Thyroid gland (tissue), 4 donors: ENCODE data around the gene THRB. TPM values are rescaled to one million over a fixed set of nuclear protein-coding genes. Genes with fewer than 3 reads are reported as not detected.

Experiments used
- DNase-seq, 2 donors: peaks; one replicate each; pipeline ENCODE4 v3.0.0-alpha.2; 2019
- H3K27ac ChIP-seq, 3 donors: fragments of 200-600 bp; sonication (generic); 1 replicate in 2 of 3; 2 replicates in 1 of 3; pipeline ENCODE4 v1.5.1; 2016 to 2019; ENCODE audit warnings: mild to moderate bottlenecking in 1 of 3, moderate library complexity in 1 of 3
- H3K27me3 ChIP-seq: fragments of 200-600 bp; sonication (generic); one replicate; pipeline ENCODE4 v1.5.1; 2019
- H3K36me3 ChIP-seq, 2 donors: fragments of 200-600 bp; sonication (generic); one replicate each; pipeline ENCODE4 v1.5.1; 2016 to 2019
- H3K4me1 ChIP-seq, 2 donors: fragments of 200-600 bp; sonication (generic); one replicate each; pipeline ENCODE4 v1.5.1; 2017 to 2019
- H3K4me3 ChIP-seq, 3 donors: fragments of 200-600 bp; sonication (generic); replicated peaks in 1 of 3; 1 replicate in 2 of 3; 2 replicates in 1 of 3; pipeline ENCODE4 v1.5.1; 2016; ENCODE audit warnings: mild to moderate bottlenecking in 1 of 3
- H3K9me3 ChIP-seq: fragments of 200-600 bp; sonication (generic); one replicate; pipeline ENCODE4 v1.5.1; 2017
- POLR2A ChIP-seq, 2 donors: fragments of 450-650 bp; IDR thresholded peaks; one replicate each; pipeline ENCODE4 v1.6.1; 2017; ENCODE audit warnings: antibody characterized with exemption in 2 of 2, mild to moderate bottlenecking in 2 of 2, moderate library complexity in 1 of 2
- WGBS, 2 donors: methylation state at CpG; one replicate each; pipeline ENCODE4 v1.1.5; 2017; 5-methylcytosine and 5-hydroxymethylcytosine counted together
- intact Hi-C: fragments of 100-400 bp; cut with DNase I; formaldehyde crosslinking; loops from one replicate; pipeline ENCODE4 v1.15.1; 2023
- total RNA-seq, 4 donors: library from RNA; depleted of rRNA; stranded (reverse); fragments of >200 nt; gene quantifications; one replicate each; pipeline ENCODE4 v1.2.3, GENCODE V29; 2016
- TF ChIP-seq, protein P1 (sequence below), 6 experiments: fragments of 200-600 bp in 3 of 6; fragments of 450-650 bp in 3 of 6; sonication (generic) in 3 of 6; IDR thresholded peaks; one replicate each; pipeline ENCODE4 v1.5.1; 2016 to 2019; ENCODE audit warnings: antibody characterized with exemption in 6 of 6, mild to moderate bottlenecking in 2 of 6, inconsistent platforms in 1 of 6, moderate library complexity in 1 of 6

Gene THRB
- total RNA-seq, 4 donors from 2014 or later: 11.1 to 33.2 (median 13.4) TPM

DNA sequence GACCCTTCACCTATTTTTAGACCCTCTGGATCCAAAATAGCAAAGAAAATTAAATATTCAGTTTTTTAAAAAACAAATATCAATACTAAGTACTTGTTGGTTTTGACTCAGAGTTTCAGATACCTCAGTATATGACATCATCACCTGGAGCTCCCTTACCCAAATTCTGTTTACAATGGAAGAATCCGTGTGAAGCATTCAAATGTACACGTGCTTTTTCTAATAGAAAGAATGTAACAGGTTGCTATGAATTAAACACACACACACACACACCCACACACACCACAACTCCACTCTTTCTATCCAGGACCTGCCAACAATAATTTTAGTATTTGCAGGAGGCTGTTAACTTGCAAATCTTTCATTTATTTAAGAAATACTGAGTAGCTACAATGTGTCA lies 221.8 kb downstream of the THRB start:
- no peaks in the 10 kb centered on the region for H3K36me3 ChIP-seq
- no peaks in the 10 kb centered on the region for H3K27me3 ChIP-seq
- H3K4me3 ChIP-seq: no peak overlapping the region
- 77 to 82% methylated on average over 2 of the region's 2 CpGs for WGBS, 2 donors
- intact Hi-C loops: no loop called here
- no peaks in the 10 kb centered on the region for H3K9me3 ChIP-seq
- H3K4me1 ChIP-seq: no peaks in the 10 kb centered on the region
- TF ChIP-seq, protein P1, sequence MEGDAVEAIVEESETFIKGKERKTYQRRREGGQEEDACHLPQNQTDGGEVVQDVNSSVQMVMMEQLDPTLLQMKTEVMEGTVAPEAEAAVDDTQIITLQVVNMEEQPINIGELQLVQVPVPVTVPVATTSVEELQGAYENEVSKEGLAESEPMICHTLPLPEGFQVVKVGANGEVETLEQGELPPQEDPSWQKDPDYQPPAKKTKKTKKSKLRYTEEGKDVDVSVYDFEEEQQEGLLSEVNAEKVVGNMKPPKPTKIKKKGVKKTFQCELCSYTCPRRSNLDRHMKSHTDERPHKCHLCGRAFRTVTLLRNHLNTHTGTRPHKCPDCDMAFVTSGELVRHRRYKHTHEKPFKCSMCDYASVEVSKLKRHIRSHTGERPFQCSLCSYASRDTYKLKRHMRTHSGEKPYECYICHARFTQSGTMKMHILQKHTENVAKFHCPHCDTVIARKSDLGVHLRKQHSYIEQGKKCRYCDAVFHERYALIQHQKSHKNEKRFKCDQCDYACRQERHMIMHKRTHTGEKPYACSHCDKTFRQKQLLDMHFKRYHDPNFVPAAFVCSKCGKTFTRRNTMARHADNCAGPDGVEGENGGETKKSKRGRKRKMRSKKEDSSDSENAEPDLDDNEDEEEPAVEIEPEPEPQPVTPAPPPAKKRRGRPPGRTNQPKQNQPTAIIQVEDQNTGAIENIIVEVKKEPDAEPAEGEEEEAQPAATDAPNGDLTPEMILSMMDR (IDR thresholded peaks at IDR 0.05): no peak
- TF ChIP-seq POLR2A (IDR thresholded peaks at IDR 0.05): no peak
- no peak overlapping the region for H3K27ac ChIP-seq
- no peak for DNase-seq

DNA sequence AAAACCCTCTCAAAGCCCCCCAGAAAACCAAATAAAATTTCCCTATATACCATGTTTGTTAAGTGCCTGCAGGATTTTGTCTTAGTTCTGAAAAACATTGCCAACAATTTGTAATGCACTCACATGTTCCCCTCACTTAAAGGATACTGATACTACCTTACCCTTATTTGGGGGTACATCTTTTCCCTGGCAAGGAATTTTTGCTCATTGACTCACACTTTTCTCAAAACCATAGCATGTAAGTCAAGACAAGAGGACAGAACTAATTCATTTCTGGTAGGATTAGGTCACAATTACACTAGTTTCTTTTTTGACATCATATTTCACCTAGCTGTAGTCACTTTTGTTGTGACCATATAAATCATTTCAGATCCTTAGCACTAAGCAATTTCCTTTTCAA lies 222.2 kb downstream of the THRB start:
- TF ChIP-seq, protein P1 (IDR thresholded peaks at IDR 0.05): no peak
- TF ChIP-seq POLR2A (IDR thresholded peaks at IDR 0.05): no peak
- DNase-seq: no peak
- no peaks in the 10 kb centered on the region for H3K4me1 ChIP-seq
- H3K4me3 ChIP-seq: no peak overlapping the region
- H3K27ac ChIP-seq: no peak overlapping the region
- no peaks in the 10 kb centered on the region for H3K9me3 ChIP-seq
- H3K27me3 ChIP-seq: no peaks in the 10 kb centered on the region
- no peaks in the 10 kb centered on the region for H3K36me3 ChIP-seq
- intact Hi-C loops: no loop called here

DNA sequence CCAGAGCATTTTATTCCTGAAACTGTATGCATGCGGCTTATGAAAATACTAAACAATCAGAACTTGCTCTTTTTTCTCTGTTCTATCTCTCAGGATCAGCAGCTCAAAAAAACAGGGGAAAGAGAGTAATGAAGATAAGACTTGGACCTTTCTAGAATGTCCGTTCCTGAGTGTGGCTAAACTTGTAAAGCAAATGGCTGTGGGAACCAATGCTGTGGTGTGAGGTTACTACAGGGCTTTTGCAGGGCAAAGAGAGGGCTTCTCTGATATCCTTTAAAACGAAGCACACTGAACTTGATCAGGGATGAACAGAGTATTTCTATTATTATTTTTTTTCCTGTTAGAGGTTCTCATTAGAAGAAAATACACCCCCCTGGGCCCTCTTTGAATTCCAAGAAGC lies 223.4 kb downstream of the THRB start:
- no peak for TF ChIP-seq POLR2A (IDR thresholded peaks at IDR 0.05)
- TF ChIP-seq, protein P1 (IDR thresholded peaks at IDR 0.05): no peak
- H3K4me1 ChIP-seq: no peaks in the 10 kb centered on the region

DNA sequence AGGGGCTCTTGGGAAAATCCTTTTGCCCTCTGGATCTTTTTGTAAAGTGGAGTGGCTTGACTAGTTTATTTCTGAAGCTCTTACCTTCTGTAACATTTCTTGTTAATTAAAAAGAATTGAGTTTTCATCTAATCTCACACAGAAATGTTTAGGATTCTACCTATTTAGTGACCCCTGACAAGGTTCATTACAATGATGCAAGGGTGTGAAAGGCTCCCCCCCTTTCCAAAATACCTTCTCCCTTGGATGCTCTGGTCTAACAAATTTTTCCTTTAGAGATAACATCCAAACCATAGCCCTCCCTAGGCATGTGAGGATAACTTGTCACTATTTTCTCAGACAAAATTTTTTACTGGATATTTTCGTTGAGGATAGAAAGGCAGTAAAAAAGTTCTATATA lies 223.9 kb downstream of the THRB start:
- H3K4me1 ChIP-seq: no peaks in the 10 kb centered on the region
- no peak overlapping the region for H3K27ac ChIP-seq
- H3K27me3 ChIP-seq: no peaks in the 10 kb centered on the region
- no peak for TF ChIP-seq POLR2A (IDR thresholded peaks at IDR 0.05)
- TF ChIP-seq, protein P1 (IDR thresholded peaks at IDR 0.05): no peak
- H3K36me3 ChIP-seq: no peaks in the 10 kb centered on the region
- 87 to 91% methylated on average over 1 of the region's 1 CpG for WGBS, 2 donors
- intact Hi-C loops: no loop called here
- no peak for DNase-seq
- no peaks in the 10 kb centered on the region for H3K9me3 ChIP-seq
- H3K4me3 ChIP-seq: no peak overlapping the region

More for the DNA sequence above, 223.4 kb downstream of the THRB start:
- DNase-seq: no peak
- Histone ChIP-seq H3K36me3 (no peaks in the 10 kb centered on the region), H3K4me3 (no peak overlapping the region), H3K9me3 (no peaks in the 10 kb centered on the region), H3K27ac (no peak overlapping the region), H3K27me3 (no peaks in the 10 kb centered on the region)
- 85 to 86% methylated on average over 3 of the region's 3 CpGs for WGBS, 2 donors
- intact Hi-C loops: no loop called here

DNA sequence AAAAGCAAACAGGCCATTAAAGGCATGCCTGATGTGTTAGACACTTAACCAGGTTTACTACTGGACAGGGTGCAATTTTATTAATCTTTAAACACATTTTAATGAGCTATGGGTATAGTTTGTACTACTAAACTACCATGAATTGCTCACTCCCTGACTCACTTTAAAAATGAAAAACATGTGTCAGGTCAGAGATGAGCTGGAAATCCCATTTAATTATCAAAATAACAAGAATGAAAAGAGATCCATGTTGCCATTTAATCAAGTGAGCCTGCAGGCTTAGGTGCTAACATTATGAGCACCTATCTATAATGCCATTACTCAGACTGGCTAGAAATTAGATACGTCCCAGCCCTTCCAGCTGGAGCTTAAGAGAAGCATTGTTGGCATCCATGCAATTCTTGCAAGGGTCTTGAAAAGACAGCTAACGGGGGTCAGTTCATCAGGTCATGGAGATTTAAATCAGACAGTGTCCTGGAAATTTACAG lies 224.4 kb downstream of the THRB start:
- 77 to 86% methylated on average over 2 of the region's 2 CpGs for WGBS, 2 donors
- Histone ChIP-seq H3K27ac (no peak overlapping the region), H3K4me3 (no peak overlapping the region), H3K27me3 (no peaks in the 10 kb centered on the region), H3K4me1 (no peaks in the 10 kb centered on the region), H3K9me3 (no peaks in the 10 kb centered on the region), H3K36me3 (no peaks in the 10 kb centered on the region)
- DNase-seq: no peak
- TF ChIP-seq, protein P1 (IDR thresholded peaks at IDR 0.05): no peak
- TF ChIP-seq POLR2A (IDR thresholded peaks at IDR 0.05): no peak
- intact Hi-C loops: no loop called here
